C4-2B (cell line): ENCODE results near the gene LRG1.

Source experiments
- CTCF ChIP-seq: fragments of 450-650 bp; conservative IDR thresholded peaks from 2 replicates; pipeline ENCODE4 v1.5.1; 2017; ENCODE audit warnings: mild to moderate bottlenecking
- ZFX ChIP-seq: fragments of 450-650 bp; IDR thresholded peaks from 2 replicates; pipeline ENCODE4 v1.6.1; 2017

GRCh38 chr19:4521170-4521887 lies 18.5 kb downstream of the LRG1 start:
- TF ChIP-seq CTCF (no peak), ZFX (no peak)
